GM23338 (cell line): Measurements from ENCODE around the gene LTB. TPM values are rescaled to one million over a fixed set of nuclear protein-coding genes. Genes with fewer than 3 reads are reported as not detected.

Source experiments
- ATAC-seq: fragments of 200-7000 bp; cut with Tn5 transposase; 3 replicates; pipeline ENCODE4 v1.9.1; 2020
- DNase-seq: peaks from one replicate; pipeline ENCODE4 v3.0.0-alpha.2; 2015; ENCODE audit warnings: low spot score
- H2AFZ ChIP-seq: fragments of 200-600 bp; sonication (generic); 2 replicates; pipeline ENCODE4 v1.8.0; 2016; ENCODE audit warnings: antibody characterized with exemption, mild to moderate bottlenecking, moderate library complexity
- H3F3A ChIP-seq: fragments of 200-600 bp; sonication (generic); replicated peaks from 2 replicates; pipeline ENCODE4 v1.8.0; 2017; ENCODE audit warnings: antibody characterized with exemption, mixed run types, low read depth
- H3K27ac ChIP-seq: fragments of 200-600 bp; sonication (generic); 2 replicates; pipeline ENCODE4 v1.6.1; 2016; ENCODE audit warnings: low read depth
- H3K27me3 ChIP-seq: fragments of 200-600 bp; sonication (generic); 2 replicates; pipeline ENCODE4 v1.8.0; 2016; ENCODE audit warnings: mild to moderate bottlenecking, mixed run types, moderate library complexity; ENCODE audit not compliant: insufficient read depth
- H3K36me3 ChIP-seq: fragments of 200-600 bp; sonication (generic); 2 replicates; pipeline ENCODE4 v1.8.0; 2016; ENCODE audit warnings: mild to moderate bottlenecking; ENCODE audit not compliant: insufficient read depth
- H3K4me1 ChIP-seq: fragments of 200-600 bp; sonication (generic); 2 replicates; pipeline ENCODE4 v1.8.0; 2016; ENCODE audit warnings: mild to moderate bottlenecking, moderate library complexity; ENCODE audit not compliant: insufficient read depth
- H3K4me2 ChIP-seq: fragments of 200-600 bp; sonication (generic); 2 replicates; pipeline ENCODE4 v1.7.1; 2017; ENCODE audit warnings: mixed run types
- H3K4me3 ChIP-seq: fragments of 200-600 bp; sonication (generic); 2 replicates; pipeline ENCODE4 v1.6.1; 2016; ENCODE audit warnings: mixed run types
- H3K79me2 ChIP-seq: fragments of 200-600 bp; sonication (generic); replicated peaks from 2 replicates; pipeline ENCODE4 v1.8.0; 2017; ENCODE audit warnings: mild to moderate bottlenecking; ENCODE audit not compliant: insufficient read depth
- H3K9me2 ChIP-seq: fragments of 200-600 bp; sonication (generic); 2 replicates; pipeline ENCODE4 v1.8.0; 2017; ENCODE audit not compliant: insufficient read depth
- H4K20me1 ChIP-seq: fragments of 200-600 bp; sonication (generic); replicated peaks from 2 replicates; pipeline ENCODE4 v1.8.0; 2017; ENCODE audit warnings: mild to moderate bottlenecking; ENCODE audit not compliant: insufficient read depth
- H3K27ac Mint-ChIP-seq: 2 replicates; pipeline ENCODE4 v1.8.0; 2020; ENCODE audit warnings: inconsistent platforms, mild to moderate bottlenecking, moderate library complexity, mixed read lengths
- H3K27me3 Mint-ChIP-seq: 3 replicates; pipeline ENCODE4 v1.8.0; 2022; ENCODE audit warnings: low read depth, mild to moderate bottlenecking, moderate library complexity, mixed read lengths, inconsistent platforms; ENCODE audit not compliant: insufficient read depth, poor library complexity
- H3K36me3 Mint-ChIP-seq: 3 replicates; pipeline ENCODE4 v1.8.0; 2021; ENCODE audit warnings: low read depth, mild to moderate bottlenecking, inconsistent platforms, moderate library complexity, mixed read lengths
- H3K4me1 Mint-ChIP-seq: 3 replicates; pipeline ENCODE4 v1.8.0; 2020; ENCODE audit warnings: mild to moderate bottlenecking, inconsistent platforms, mixed read lengths
- H3K4me3 Mint-ChIP-seq: 3 replicates; pipeline ENCODE4 v1.8.0; 2021; ENCODE audit warnings: moderate library complexity, mild to moderate bottlenecking, inconsistent platforms, mixed read lengths
- H3K9me3 Mint-ChIP-seq: 3 replicates; pipeline ENCODE4 v1.8.0; 2020; ENCODE audit warnings: moderate library complexity, mild to moderate bottlenecking, inconsistent platforms, mixed read lengths
- CREB1 ChIP-seq: fragments of 250-450 bp; sonication (Bioruptor Pico); IDR thresholded peaks from 2 replicates; pipeline ENCODE4 v1.5.0; 2020; ENCODE audit warnings: low read depth, mild to moderate bottlenecking, moderate library complexity
- EZH2 ChIP-seq: fragments of 200-600 bp; sonication (generic); IDR thresholded peaks from one replicate; pipeline ENCODE4 v1.8.0; 2017; ENCODE audit warnings: antibody characterized with exemption, mild to moderate bottlenecking, low read depth; ENCODE audit not compliant: unreplicated experiment
- EZH2phosphoT487 ChIP-seq: fragments of 200-600 bp; sonication (generic); IDR thresholded peaks from one replicate; pipeline ENCODE4 v1.8.1; 2018; ENCODE audit warnings: antibody characterized with exemption; ENCODE audit not compliant: unreplicated experiment
- JUNB ChIP-seq: IDR thresholded peaks from one replicate; pipeline ENCODE4 v1.6.1; 2016; ENCODE audit warnings: antibody characterized with exemption; ENCODE audit not compliant: unreplicated experiment
- NANOG ChIP-seq: IDR thresholded peaks from 2 replicates; pipeline ENCODE4 v1.6.1; 2016; ENCODE audit warnings: antibody characterized with exemption, borderline replicate concordance
- POLR2AphosphoS5 ChIP-seq: IDR thresholded peaks from 2 replicates; pipeline ENCODE4 v1.6.1; 2016; ENCODE audit warnings: antibody characterized with exemption, low read depth
- STAT1 ChIP-seq: IDR thresholded peaks from one replicate; pipeline ENCODE4 v1.6.1; 2016; ENCODE audit warnings: antibody characterized with exemption; ENCODE audit not compliant: unreplicated experiment
- ZNF114 ChIP-seq: fragments of 250-450 bp; sonication (Bioruptor Pico); IDR thresholded peaks from 2 replicates; pipeline ENCODE4 v1.5.0; 2020; ENCODE audit warnings: mild to moderate bottlenecking, moderate library complexity
- ZNF331 ChIP-seq: fragments of 250-450 bp; sonication (Bioruptor Pico); IDR thresholded peaks from 2 replicates; pipeline ENCODE4 v1.5.0; 2020; ENCODE audit warnings: low read depth, mild to moderate bottlenecking, moderate library complexity
- polyA plus RNA-seq: library from polyadenylated mRNA; unstranded; fragments of >200 nt; fragmentation: Nextera tagmentation; extraction: Ambion mirVana; gene quantifications from 2 replicates; pipeline ENCODE4 v1.2.1, GENCODE V29; 2016
- total RNA-seq: library from RNA; depleted of rRNA; stranded (reverse); fragments of >200 nt; shearing (Covaris generic); gene quantifications from 2 replicates; pipeline ENCODE4 v1.2.3, GENCODE V29; 2014
- TF ChIP-seq, protein P1 (sequence below): fragments of 250-450 bp; sonication (Bioruptor Pico); IDR thresholded peaks from 2 replicates; pipeline ENCODE4 v1.5.0; 2020; ENCODE audit warnings: mild to moderate bottlenecking, moderate library complexity
- TF ChIP-seq, protein P2 (sequence below), 2 experiments: fragments of 200-600 bp in 1 of 2; sonication (generic) in 1 of 2; conservative IDR thresholded peaks; 2 replicates each; pipeline versions ENCODE4 v1.5.1 to v1.6.1; 2016 to 2017; ENCODE audit warnings: antibody characterized with exemption in 2 of 2, low read depth in 2 of 2, mild to moderate bottlenecking in 2 of 2, moderate library complexity in 1 of 2
- TF ChIP-seq, protein P3 (sequence below): IDR thresholded peaks from one replicate; pipeline ENCODE4 v1.6.1; 2018; ENCODE audit warnings: antibody characterized with exemption; ENCODE audit not compliant: unreplicated experiment
- TF ChIP-seq, protein P4 (sequence below): IDR thresholded peaks from 2 replicates; pipeline ENCODE4 v1.6.1; 2016; ENCODE audit warnings: antibody characterized with exemption

LTB gene
- total and polyA plus RNA-seq, 2 experiments from 2014 or later = 1.7 TPM; not detected in 1

DNA sequence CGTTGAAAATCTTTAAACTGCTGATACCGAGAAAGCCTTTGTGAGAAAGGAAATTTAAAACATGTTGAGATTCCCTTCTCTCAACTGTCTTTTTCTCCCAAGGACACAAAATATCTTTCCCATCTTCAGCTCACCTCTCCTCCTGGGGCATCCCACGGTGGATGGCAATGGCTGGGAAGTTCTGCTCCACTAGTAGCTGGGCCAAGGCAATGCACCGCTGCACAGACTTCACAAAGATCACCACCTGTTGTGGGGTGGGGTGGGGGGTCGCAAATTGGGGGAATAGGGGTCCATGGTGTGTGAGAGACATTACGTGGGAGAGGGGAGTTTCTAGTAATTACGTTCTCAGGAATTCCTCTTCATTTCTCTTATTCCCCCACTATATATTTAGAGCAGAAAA, 51.1 kb downstream of the LTB start:
- Mint-ChIP-seq H3K9me3 (no peaks in the 10 kb centered on the region), H3K4me3 (no peak overlapping the region), H3K27ac (no peak overlapping the region; the same call in 1 of the 2 replicates), H3K27me3 (peaks cover 16% of the 10 kb centered on the region), H3K4me1 (peaks cover 42% of the 10 kb centered on the region), H3K36me3 (peaks cover 76% of the 10 kb centered on the region)
- H3K9me2 ChIP-seq = no peaks in the 10 kb centered on the region
- H3F3A ChIP-seq = peaks cover 67% of the 10 kb centered on the region
- H3K27me3 ChIP-seq = no peaks in the 10 kb centered on the region
- peaks cover 42% of the 10 kb centered on the region for H3K79me2 ChIP-seq
- no peak for ATAC-seq
- no peak overlapping the region for H3K4me2 ChIP-seq
- no peak for DNase-seq
- H3K4me1 ChIP-seq = peaks cover 4% of the 10 kb centered on the region
- TF ChIP-seq EZH2 = no peak
- TF ChIP-seq NANOG = no peak
- no peak for TF ChIP-seq JUNB
- TF ChIP-seq, protein P1, sequence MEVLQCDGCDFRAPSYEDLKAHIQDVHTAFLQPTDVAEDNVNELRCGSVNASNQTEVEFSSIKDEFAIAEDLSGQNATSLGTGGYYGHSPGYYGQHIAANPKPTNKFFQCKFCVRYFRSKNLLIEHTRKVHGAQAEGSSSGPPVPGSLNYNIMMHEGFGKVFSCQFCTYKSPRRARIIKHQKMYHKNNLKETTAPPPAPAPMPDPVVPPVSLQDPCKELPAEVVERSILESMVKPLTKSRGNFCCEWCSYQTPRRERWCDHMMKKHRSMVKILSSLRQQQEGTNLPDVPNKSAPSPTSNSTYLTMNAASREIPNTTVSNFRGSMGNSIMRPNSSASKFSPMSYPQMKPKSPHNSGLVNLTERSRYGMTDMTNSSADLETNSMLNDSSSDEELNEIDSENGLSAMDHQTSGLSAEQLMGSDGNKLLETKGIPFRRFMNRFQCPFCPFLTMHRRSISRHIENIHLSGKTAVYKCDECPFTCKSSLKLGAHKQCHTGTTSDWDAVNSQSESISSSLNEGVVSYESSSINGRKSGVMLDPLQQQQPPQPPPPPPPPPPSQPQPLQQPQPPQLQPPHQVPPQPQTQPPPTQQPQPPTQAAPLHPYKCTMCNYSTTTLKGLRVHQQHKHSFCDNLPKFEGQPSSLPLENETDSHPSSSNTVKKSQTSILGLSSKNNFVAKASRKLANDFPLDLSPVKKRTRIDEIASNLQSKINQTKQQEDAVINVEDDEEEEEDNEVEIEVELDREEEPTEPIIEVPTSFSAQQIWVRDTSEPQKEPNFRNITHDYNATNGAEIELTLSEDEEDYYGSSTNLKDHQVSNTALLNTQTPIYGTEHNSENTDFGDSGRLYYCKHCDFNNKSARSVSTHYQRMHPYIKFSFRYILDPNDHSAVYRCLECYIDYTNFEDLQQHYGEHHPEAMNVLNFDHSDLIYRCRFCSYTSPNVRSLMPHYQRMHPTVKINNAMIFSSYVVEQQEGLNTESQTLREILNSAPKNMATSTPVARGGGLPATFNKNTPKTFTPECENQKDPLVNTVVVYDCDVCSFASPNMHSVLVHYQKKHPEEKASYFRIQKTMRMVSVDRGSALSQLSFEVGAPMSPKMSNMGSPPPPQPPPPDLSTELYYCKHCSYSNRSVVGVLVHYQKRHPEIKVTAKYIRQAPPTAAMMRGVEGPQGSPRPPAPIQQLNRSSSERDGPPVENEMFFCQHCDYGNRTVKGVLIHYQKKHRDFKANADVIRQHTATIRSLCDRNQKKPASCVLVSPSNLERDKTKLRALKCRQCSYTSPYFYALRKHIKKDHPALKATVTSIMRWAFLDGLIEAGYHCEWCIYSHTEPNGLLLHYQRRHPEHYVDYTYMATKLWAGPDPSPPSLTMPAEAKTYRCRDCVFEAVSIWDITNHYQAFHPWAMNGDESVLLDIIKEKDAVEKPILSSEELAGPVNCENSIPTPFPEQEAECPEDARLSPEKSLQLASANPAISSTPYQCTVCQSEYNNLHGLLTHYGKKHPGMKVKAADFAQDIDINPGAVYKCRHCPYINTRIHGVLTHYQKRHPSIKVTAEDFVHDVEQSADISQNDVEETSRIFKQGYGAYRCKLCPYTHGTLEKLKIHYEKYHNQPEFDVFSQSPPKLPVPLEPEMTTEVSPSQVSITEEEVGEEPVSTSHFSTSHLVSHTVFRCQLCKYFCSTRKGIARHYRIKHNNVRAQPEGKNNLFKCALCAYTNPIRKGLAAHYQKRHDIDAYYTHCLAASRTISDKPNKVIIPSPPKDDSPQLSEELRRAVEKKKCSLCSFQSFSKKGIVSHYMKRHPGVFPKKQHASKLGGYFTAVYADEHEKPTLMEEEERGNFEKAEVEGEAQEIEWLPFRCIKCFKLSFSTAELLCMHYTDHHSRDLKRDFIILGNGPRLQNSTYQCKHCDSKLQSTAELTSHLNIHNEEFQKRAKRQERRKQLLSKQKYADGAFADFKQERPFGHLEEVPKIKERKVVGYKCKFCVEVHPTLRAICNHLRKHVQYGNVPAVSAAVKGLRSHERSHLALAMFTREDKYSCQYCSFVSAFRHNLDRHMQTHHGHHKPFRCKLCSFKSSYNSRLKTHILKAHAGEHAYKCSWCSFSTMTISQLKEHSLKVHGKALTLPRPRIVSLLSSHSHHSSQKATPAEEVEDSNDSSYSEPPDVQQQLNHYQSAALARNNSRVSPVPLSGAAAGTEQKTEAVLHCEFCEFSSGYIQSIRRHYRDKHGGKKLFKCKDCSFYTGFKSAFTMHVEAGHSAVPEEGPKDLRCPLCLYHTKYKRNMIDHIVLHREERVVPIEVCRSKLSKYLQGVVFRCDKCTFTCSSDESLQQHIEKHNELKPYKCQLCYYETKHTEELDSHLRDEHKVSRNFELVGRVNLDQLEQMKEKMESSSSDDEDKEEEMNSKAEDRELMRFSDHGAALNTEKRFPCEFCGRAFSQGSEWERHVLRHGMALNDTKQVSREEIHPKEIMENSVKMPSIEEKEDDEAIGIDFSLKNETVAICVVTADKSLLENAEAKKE (CRISPR knock-in tag) = no peak
- TF ChIP-seq CREB1 (CRISPR knock-in tag) = no peak
- TF ChIP-seq ZNF114 = no peak
- no peak for TF ChIP-seq ZNF331
- TF ChIP-seq, protein P2, sequence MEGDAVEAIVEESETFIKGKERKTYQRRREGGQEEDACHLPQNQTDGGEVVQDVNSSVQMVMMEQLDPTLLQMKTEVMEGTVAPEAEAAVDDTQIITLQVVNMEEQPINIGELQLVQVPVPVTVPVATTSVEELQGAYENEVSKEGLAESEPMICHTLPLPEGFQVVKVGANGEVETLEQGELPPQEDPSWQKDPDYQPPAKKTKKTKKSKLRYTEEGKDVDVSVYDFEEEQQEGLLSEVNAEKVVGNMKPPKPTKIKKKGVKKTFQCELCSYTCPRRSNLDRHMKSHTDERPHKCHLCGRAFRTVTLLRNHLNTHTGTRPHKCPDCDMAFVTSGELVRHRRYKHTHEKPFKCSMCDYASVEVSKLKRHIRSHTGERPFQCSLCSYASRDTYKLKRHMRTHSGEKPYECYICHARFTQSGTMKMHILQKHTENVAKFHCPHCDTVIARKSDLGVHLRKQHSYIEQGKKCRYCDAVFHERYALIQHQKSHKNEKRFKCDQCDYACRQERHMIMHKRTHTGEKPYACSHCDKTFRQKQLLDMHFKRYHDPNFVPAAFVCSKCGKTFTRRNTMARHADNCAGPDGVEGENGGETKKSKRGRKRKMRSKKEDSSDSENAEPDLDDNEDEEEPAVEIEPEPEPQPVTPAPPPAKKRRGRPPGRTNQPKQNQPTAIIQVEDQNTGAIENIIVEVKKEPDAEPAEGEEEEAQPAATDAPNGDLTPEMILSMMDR (conservative IDR thresholded peaks at IDR 0.05; ENCODE audit: low read depth in 2 of 2) = no peak
- TF ChIP-seq, protein P3, sequence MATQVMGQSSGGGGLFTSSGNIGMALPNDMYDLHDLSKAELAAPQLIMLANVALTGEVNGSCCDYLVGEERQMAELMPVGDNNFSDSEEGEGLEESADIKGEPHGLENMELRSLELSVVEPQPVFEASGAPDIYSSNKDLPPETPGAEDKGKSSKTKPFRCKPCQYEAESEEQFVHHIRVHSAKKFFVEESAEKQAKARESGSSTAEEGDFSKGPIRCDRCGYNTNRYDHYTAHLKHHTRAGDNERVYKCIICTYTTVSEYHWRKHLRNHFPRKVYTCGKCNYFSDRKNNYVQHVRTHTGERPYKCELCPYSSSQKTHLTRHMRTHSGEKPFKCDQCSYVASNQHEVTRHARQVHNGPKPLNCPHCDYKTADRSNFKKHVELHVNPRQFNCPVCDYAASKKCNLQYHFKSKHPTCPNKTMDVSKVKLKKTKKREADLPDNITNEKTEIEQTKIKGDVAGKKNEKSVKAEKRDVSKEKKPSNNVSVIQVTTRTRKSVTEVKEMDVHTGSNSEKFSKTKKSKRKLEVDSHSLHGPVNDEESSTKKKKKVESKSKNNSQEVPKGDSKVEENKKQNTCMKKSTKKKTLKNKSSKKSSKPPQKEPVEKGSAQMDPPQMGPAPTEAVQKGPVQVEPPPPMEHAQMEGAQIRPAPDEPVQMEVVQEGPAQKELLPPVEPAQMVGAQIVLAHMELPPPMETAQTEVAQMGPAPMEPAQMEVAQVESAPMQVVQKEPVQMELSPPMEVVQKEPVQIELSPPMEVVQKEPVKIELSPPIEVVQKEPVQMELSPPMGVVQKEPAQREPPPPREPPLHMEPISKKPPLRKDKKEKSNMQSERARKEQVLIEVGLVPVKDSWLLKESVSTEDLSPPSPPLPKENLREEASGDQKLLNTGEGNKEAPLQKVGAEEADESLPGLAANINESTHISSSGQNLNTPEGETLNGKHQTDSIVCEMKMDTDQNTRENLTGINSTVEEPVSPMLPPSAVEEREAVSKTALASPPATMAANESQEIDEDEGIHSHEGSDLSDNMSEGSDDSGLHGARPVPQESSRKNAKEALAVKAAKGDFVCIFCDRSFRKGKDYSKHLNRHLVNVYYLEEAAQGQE = no peak
- TF ChIP-seq EZH2phosphoT487 = no peak
- TF ChIP-seq STAT1 = no peak
- no peak for TF ChIP-seq POLR2AphosphoS5
- TF ChIP-seq, protein P4, sequence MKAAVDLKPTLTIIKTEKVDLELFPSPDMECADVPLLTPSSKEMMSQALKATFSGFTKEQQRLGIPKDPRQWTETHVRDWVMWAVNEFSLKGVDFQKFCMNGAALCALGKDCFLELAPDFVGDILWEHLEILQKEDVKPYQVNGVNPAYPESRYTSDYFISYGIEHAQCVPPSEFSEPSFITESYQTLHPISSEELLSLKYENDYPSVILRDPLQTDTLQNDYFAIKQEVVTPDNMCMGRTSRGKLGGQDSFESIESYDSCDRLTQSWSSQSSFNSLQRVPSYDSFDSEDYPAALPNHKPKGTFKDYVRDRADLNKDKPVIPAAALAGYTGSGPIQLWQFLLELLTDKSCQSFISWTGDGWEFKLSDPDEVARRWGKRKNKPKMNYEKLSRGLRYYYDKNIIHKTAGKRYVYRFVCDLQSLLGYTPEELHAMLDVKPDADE = no peak
- H2AFZ ChIP-seq = no peak overlapping the region
- no peak overlapping the region for H3K27ac ChIP-seq
- no peak overlapping the region for H3K4me3 ChIP-seq
- H3K36me3 ChIP-seq = peaks cover 64% of the 10 kb centered on the region
- peaks cover 46% of the 10 kb centered on the region for H4K20me1 ChIP-seq
